Kidney (tissue), 14 donors: Measurements from ENCODE around the gene KCNIP3. TPM values are rescaled to one million over a fixed set of nuclear protein-coding genes. Genes with fewer than 3 reads are reported as not detected.

Experiments used
- DNase-seq, 5 donors: peaks; one replicate each; pipeline ENCODE4 v3.0.0-alpha.2; 2013 to 2020
- FAIRE-seq: peaks from 2 replicates; lab custom pipeline; 2012; peaks lifted over from hg19 to GRCh38; lab: Jason Lieb, UNC
- H3K27ac ChIP-seq, 2 donors: one replicate each; pipeline ENCODE4 v1.7.0; 2013; ENCODE audit warnings: low read depth in 2 of 2, low read length in 2 of 2, inconsistent platforms in 1 of 2
- H3K27me3 ChIP-seq: one replicate; pipeline ENCODE4 v1.7.1; 2013; ENCODE audit warnings: low read length, inconsistent platforms; ENCODE audit not compliant: control insufficient read depth, insufficient read depth
- H3K36me3 ChIP-seq, 3 donors: one replicate each; pipeline versions ENCODE4 v1.7.0 to v1.7.1; 2013; ENCODE audit warnings: low read length in 3 of 3, control low read depth in 1 of 3, inconsistent platforms in 1 of 3; ENCODE audit not compliant: insufficient read depth in 3 of 3, control insufficient read depth in 2 of 3
- H3K4me1 ChIP-seq, 3 donors: one replicate each; pipeline versions ENCODE4 v1.7.0 to v1.7.1; 2013; ENCODE audit warnings: low read length in 3 of 3, inconsistent platforms in 1 of 3, low read depth in 1 of 3; ENCODE audit not compliant: control insufficient read depth in 2 of 3, insufficient read depth in 2 of 3
- H3K4me3 ChIP-seq, 3 donors: one replicate each; pipeline versions ENCODE4 v1.7.0 to v1.8.1; 2013; ENCODE audit warnings: low read length in 3 of 3, control low read depth in 1 of 3, inconsistent platforms in 1 of 3
- H3K9ac ChIP-seq, 3 donors: one replicate each; pipeline versions ENCODE4 v1.7.0 to v1.7.1; 2013; ENCODE audit warnings: low read length in 3 of 3, control low read depth in 1 of 3, inconsistent platforms in 1 of 3
- H3K9me3 ChIP-seq, 3 donors: one replicate each; pipeline versions ENCODE4 v1.7.0 to v1.7.1; 2013; ENCODE audit warnings: low read length in 3 of 3, control low read depth in 1 of 3, inconsistent platforms in 1 of 3; ENCODE audit not compliant: control insufficient read depth in 2 of 3, insufficient read depth in 1 of 3
- CTCF ChIP-seq: IDR thresholded peaks from 3 replicates; pipeline ENCODE4 v1.5.1; 2012; ENCODE audit warnings: mild to moderate bottlenecking, moderate library complexity, borderline replicate concordance; ENCODE audit not compliant: insufficient read depth; ENCODE audit errors: extremely low read depth
- intact Hi-C: fragments of 100-400 bp; cut with DNase I; formaldehyde crosslinking; loops from one replicate; pipeline ENCODE4 v1.11.1; 2022
- polyA plus RNA-seq: library from polyadenylated mRNA; stranded (reverse); fragments of 350-450 nt; fragmentation: Illumina TruSeq; extraction: RNeasy Lipid Tissue Mini Kit (QIAGEN cat#74804); gene quantifications from one replicate; pipeline ENCODE4 v1.2.3, GENCODE V29; 2014; ENCODE audit warnings: low read depth, low replicate concordance; ENCODE audit not compliant: insufficient read depth
- total RNA-seq: library from RNA; stranded (reverse); fragmentation: NEBNext Ultra II Directional; extraction: Animal tissue kit (Norgen Biotek cat#: 25700); gene quantifications from one replicate; pipeline ENCODE4 v1.2.1, GENCODE V29; 2021
- donor health status: control.
- donor health status: control.
- donor health status: control.
- donor health status: control.
- donor health status: control.
- donor health status: DM: yes; HTN: yes; CAD: no.
- donor health status: Normal renal cell carcinoma (clear cell type).

KCNIP3 gene
- total and polyA plus RNA-seq, 2 donors from 2014 or later = 14.8 to 27.6 TPM

- intact Hi-C loops = no loop called here
- Histone ChIP-seq H3K4me3 (no peak overlapping the region), H3K9ac (no peak overlapping the region), H3K4me1 (peaks cover 0 to 3% (median 0%) of the 10 kb centered on the region in 3 donors), H3K27me3 (no peaks in the 10 kb centered on the region), H3K9me3 (no peaks in the 10 kb centered on the region), H3K36me3 (no peaks in the 10 kb centered on the region), H3K27ac (no peak overlapping the region)
- FAIRE-seq (no peak), DNase-seq (peak in 1 of 5 donors; percentile 64)
- TF ChIP-seq CTCF = no peak
Observed at GRCh38 chr2:95326433-95327140, 29.4 kb downstream of the KCNIP3 start.

GRCh38 chr2:95327861-95328260 is 30.7 kb downstream of the KCNIP3 start:
- Histone ChIP-seq H3K36me3 (no peaks in the 10 kb centered on the region), H3K4me1 (peaks cover 0 to 3% (median 0%) of the 10 kb centered on the region in 3 donors), H3K9me3 (no peaks in the 10 kb centered on the region), H3K4me3 (no peak overlapping the region), H3K27ac (no peak overlapping the region), H3K9ac (no peak overlapping the region), H3K27me3 (no peaks in the 10 kb centered on the region)
- TF ChIP-seq CTCF = no peak
- DNase-seq (peak in 1 of 5 donors; percentile 35), FAIRE-seq (no peak)
- intact Hi-C loops = no loop called here

GRCh38 chr2:95328358-95329125 is 31.4 kb downstream of the KCNIP3 start:
- no peak overlapping the region for H3K9ac ChIP-seq
- no peak for TF ChIP-seq CTCF
- DNase-seq (peak in 3 of 5 donors; percentile 56 to 73 (median 58)), FAIRE-seq (no peak)
- no peaks in the 10 kb centered on the region for H3K36me3 ChIP-seq
- H3K4me3 ChIP-seq = no peak overlapping the region
- H3K9me3 ChIP-seq = no peaks in the 10 kb centered on the region
- H3K4me1 ChIP-seq = peaks cover 0 to 5% (median 0%) of the 10 kb centered on the region in 3 donors
- no peaks in the 10 kb centered on the region for H3K27me3 ChIP-seq
- no peak overlapping the region for H3K27ac ChIP-seq
- intact Hi-C loops = no loop called here
